ENCODE results near the gene GNG11. TPM values are rescaled to one million over a fixed set of nuclear protein-coding genes. Genes with fewer than 3 reads are reported as not detected.

Gene GNG11
- polyA plus RNA-seq, 2 of the 4 experiments (the other 2 are of a cell fraction) = 31.1 to 33.4 TPM

DNA sequence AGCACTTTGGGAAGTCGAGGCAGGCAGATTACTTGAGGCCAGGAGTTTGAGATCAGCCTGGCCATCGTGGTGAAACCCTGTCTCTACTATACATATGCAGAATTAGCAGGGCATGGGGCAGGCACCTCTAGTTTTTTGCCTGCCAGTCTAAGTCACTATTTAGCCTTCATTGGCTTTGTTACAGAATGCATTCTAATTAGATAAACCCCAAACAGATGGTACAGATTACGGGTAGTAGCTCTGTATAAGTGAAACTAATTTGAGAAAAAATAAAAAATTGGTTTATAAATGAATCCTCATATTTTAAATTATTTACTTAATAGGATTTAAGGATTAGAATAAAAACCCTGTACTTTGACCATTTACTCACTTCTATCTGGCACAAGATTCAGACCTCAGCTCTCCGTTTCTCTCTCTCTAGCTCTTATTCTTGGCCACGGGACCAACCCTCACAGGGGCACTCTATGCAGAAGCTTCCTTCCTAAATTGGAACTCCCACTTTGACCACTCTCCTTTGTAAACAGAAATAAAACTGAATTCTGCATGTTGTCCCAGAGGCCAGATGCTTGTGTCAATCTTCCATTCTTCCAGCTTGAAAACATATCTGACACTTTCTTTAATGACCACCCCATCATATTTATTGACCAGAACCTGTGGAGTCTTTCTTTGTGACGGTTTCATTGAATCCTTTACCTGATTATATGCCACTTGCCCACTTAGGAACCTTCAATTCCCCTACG, 55.8 kb downstream of the GNG11 start:
- WGBS (ENCODE audit: missing lambda C conversion rate) = 57% methylated on average over 7 of the region's 7 CpGs
- no peak overlapping the region for H3K27ac ChIP-seq
- H3K9me3 ChIP-seq = no peaks in the 10 kb centered on the region
- H3K4me2 ChIP-seq = no peak overlapping the region
- DNase-seq (ENCODE audit: low read depth in 1 of 2, low spot score in 1 of 2) = no peak
- POLR2A ChIA-PET = interaction anchor here (0.7 kb wide), 1 partner anchor 45 kb away, joined by 5 read pairs; no protein-coding TSS in a partner anchor
- CTCF ChIA-PET = interaction anchor here (0.7 to 0.8 kb wide), 2 partner anchors 9 to 1034 kb away, joined by 3 to 6 read pairs; no protein-coding TSS in a partner anchor
- no peak overlapping the region for H3K4me3 ChIP-seq
- no peak for ATAC-seq
- peaks cover 6% of the 10 kb centered on the region; the same call in 1 of the 3 replicates for H3K4me1 ChIP-seq
- FAIRE-seq = no peak
- TF ChIP-seq E2F6 (IDR thresholded peaks at IDR 0.05; ENCODE audit: borderline replicate concordance, low read depth) = no peak
- TF ChIP-seq MYC (IDR thresholded peaks at IDR 0.05; ENCODE audit: borderline replicate concordance, low read length) = no peak
- no peak for TF ChIP-seq HOXB5 (CRISPR knock-in tag; IDR thresholded peaks at IDR 0.05)
- TF ChIP-seq, protein P1, sequence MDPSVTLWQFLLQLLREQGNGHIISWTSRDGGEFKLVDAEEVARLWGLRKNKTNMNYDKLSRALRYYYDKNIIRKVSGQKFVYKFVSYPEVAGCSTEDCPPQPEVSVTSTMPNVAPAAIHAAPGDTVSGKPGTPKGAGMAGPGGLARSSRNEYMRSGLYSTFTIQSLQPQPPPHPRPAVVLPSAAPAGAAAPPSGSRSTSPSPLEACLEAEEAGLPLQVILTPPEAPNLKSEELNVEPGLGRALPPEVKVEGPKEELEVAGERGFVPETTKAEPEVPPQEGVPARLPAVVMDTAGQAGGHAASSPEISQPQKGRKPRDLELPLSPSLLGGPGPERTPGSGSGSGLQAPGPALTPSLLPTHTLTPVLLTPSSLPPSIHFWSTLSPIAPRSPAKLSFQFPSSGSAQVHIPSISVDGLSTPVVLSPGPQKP (IDR thresholded peaks at IDR 0.05; ENCODE audit: low read depth, low read length) = no peak
- no peak for TF ChIP-seq CTCF (IDR thresholded peaks at IDR 0.05)
- TF ChIP-seq HES2 (IDR thresholded peaks at IDR 0.05) = no peak
- no peak for TF ChIP-seq RNF2 (IDR thresholded peaks at IDR 0.05; ENCODE audit: borderline replicate concordance, low read depth)
- no peak for TF ChIP-seq HOXA7 (CRISPR knock-in tag; IDR thresholded peaks at IDR 0.05)
- no peak for TF ChIP-seq RARB (CRISPR knock-in tag; IDR thresholded peaks at IDR 0.05)
- TF ChIP-seq ZNF302 (CRISPR knock-in tag; IDR thresholded peaks at IDR 0.05) = no peak
- TF ChIP-seq JUNB (IDR thresholded peaks at IDR 0.05) = no peak
- TF ChIP-seq EHF (CRISPR knock-in tag; IDR thresholded peaks at IDR 0.05) = no peak
- no peak for TF ChIP-seq BCL3 (IDR thresholded peaks at IDR 0.05)
- no peak for TF ChIP-seq ZSCAN20 (CRISPR knock-in tag; IDR thresholded peaks at IDR 0.05)
- no peak for TF ChIP-seq TP53 (CRISPR knock-in tag; IDR thresholded peaks at IDR 0.05)
- TF ChIP-seq ZC3H11A (IDR thresholded peaks at IDR 0.05) = no peak

Small RNAs within 50 kb of the gene (small RNA-seq; reads per million reads assigned to genes)
- 0 reads per million in 6 experiments for gene AC002076.2

Other genes starting within 250 kb of the GNG11 start
- gene TFPI2, start 31.0 kb upstream of the GNG11 start, polyA plus RNA-seq (2011; rRNA removed) = 128 and 172 TPM in 2 replicates
- 156 to 182 TPM (median 163 TPM) in 3 replicates for gene TFPI2, start 31.0 kb upstream of the GNG11 start, polyA plus RNA-seq (2017; fragmentation: RNase III; extraction: RNeasy Plus Mini Kit Qiagen cat#74134 plus additional on column Dnase treatment)
- not detected in 2 replicates for gene GNGT1, start 15.2 kb upstream of the GNG11 start, polyA plus RNA-seq (2011; rRNA removed)
- not detected in 3 replicates for gene GNGT1, start 15.2 kb upstream of the GNG11 start, polyA plus RNA-seq (2017; fragmentation: RNase III; extraction: RNeasy Plus Mini Kit Qiagen cat#74134 plus additional on column Dnase treatment)
- 51.0 and 64.3 TPM in 2 replicates for gene BET1, start 82.6 kb downstream of the GNG11 start, polyA plus RNA-seq (2011; rRNA removed)
- 27.5 to 31.5 TPM (median 31.0 TPM) in 3 replicates for gene BET1, start 82.6 kb downstream of the GNG11 start, polyA plus RNA-seq (2017; fragmentation: RNase III; extraction: RNeasy Plus Mini Kit Qiagen cat#74134 plus additional on column Dnase treatment)

All from A549 (cell line).